Measurements from ENCODE around the gene GOSR2. TPM values are rescaled to one million over a fixed set of nuclear protein-coding genes. Genes with fewer than 3 reads are reported as not detected.

The GOSR2 gene
- total and polyA plus RNA-seq, 2 donors (not counting 3 experiments of a cell fraction or from before 2014, with no cell fraction given): 48.6 to 54.7 TPM

DNA sequence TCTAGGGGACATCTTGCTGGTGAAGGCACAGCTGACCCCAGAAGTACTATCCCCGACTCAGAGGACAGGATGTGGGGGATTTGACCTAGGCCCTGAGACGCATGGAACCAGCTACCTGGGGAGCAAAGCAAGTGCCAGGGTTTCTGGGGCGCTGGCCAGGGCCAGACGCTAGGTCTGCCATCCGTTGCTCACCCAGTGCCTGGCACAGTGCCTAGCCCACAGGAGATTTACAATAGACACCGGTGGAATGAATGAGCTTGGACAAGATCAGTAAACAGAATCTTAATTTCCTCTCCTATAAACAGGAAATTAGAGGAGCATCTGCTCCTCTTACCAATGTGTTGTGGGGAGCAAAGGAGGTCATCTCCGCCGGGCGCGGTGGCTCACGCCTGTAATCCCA is 51.1 kb downstream of the GOSR2 start:
- Histone ChIP-seq H3K27ac (ENCODE audit: insufficient read depth, low read depth, low read length) (no peak overlapping the region), H3K4me3 (replicated peaks in 1 of 3; ENCODE audit: insufficient read depth in 1 of 3, low read depth in 1 of 3, low read length in 3 of 3) (no peak overlapping the region), H3K9ac (replicated peaks; ENCODE audit: extremely low read depth, insufficient read depth, low read length) (no peak overlapping the region), H3K4me2 (ENCODE audit: insufficient read depth, low read length) (no peak overlapping the region), H2AFZ (ENCODE audit: low read depth, low read length) (no peak overlapping the region), H3K36me3 (ENCODE audit: control insufficient read depth in 2 of 2, extremely low read depth in 1 of 2, insufficient read depth in 2 of 2, low read length in 2 of 2) (no peaks in the 10 kb centered on the region), H3K27me3 (ENCODE audit: control insufficient read depth in 2 of 2, insufficient read depth in 2 of 2, low read length in 2 of 2) (peaks cover 26% of the 10 kb centered on the region in 2 experiments), H3K79me2 (ENCODE audit: control insufficient read depth, insufficient read depth, low read length) (no peaks in the 10 kb centered on the region), H4K20me1 (replicated peaks; ENCODE audit: control insufficient read depth, extremely low read depth, insufficient read depth, low read length) (no peaks in the 10 kb centered on the region), H3K9me3 (replicated peaks; ENCODE audit: control insufficient read depth, insufficient read depth, low read length) (no peaks in the 10 kb centered on the region), H3K9me1 (replicated peaks; ENCODE audit: control insufficient read depth, extremely low read depth, insufficient read depth, low read length) (no peaks in the 10 kb centered on the region), H3K4me1 (ENCODE audit: control insufficient read depth, extremely low read depth, insufficient read depth, low read length) (peaks cover 9% of the 10 kb centered on the region)
- no peak for FAIRE-seq
- intact Hi-C loops (cut with micrococcal nuclease): no loop called here
- BruUV-seq (replicated peaks): no TSS peak
- dilution Hi-C loops (cut with MboI; ENCODE audit: extremely low pct_ligation_motif_present, low sequenced_read_pairs): no loop called here
- DNase-seq (ENCODE audit: low read depth, low spot score): no peak
- POLR2A ChIA-PET: interaction anchor here (0.9 kb wide), 1 partner anchor 22 kb away, joined by 3 read pairs; no protein-coding TSS in a partner anchor
- CTCF ChIA-PET: interaction anchor here (1.1 kb wide), 1 partner anchor 25 kb away, joined by 3 read pairs; no protein-coding TSS in a partner anchor
- TF ChIP-seq JUN (IDR thresholded peaks at IDR 0.05; ENCODE audit: borderline replicate concordance, insufficient read depth, insufficient read length, low read depth) (no peak), POLR2A (IDR thresholded peaks at IDR 0.05; ENCODE audit: low read depth, low read length) (no peak), POLR2AphosphoS5 (IDR thresholded peaks at IDR 0.05; ENCODE audit: insufficient read depth, low read depth, low read length) (no peak), GATA2 (IDR thresholded peaks at IDR 0.05; ENCODE audit: insufficient read depth, insufficient read length, low read depth, low read length) (no peak), MYC (IDR thresholded peaks at IDR 0.05; ENCODE audit: low read depth, low read length) (no peak), EZH2 (IDR thresholded peaks at IDR 0.05; ENCODE audit: borderline replicate concordance, low read depth, low read length, severe bottlenecking) (no peak), FOS (IDR thresholded peaks at IDR 0.05; ENCODE audit: borderline replicate concordance, insufficient read depth, low read length) (no peak)
- TF ChIP-seq, protein P1, sequence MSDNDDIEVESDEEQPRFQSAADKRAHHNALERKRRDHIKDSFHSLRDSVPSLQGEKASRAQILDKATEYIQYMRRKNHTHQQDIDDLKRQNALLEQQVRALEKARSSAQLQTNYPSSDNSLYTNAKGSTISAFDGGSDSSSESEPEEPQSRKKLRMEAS (IDR thresholded peaks at IDR 0.05; ENCODE audit: insufficient read depth, insufficient read length): no peak
- TF ChIP-seq, protein P2, sequence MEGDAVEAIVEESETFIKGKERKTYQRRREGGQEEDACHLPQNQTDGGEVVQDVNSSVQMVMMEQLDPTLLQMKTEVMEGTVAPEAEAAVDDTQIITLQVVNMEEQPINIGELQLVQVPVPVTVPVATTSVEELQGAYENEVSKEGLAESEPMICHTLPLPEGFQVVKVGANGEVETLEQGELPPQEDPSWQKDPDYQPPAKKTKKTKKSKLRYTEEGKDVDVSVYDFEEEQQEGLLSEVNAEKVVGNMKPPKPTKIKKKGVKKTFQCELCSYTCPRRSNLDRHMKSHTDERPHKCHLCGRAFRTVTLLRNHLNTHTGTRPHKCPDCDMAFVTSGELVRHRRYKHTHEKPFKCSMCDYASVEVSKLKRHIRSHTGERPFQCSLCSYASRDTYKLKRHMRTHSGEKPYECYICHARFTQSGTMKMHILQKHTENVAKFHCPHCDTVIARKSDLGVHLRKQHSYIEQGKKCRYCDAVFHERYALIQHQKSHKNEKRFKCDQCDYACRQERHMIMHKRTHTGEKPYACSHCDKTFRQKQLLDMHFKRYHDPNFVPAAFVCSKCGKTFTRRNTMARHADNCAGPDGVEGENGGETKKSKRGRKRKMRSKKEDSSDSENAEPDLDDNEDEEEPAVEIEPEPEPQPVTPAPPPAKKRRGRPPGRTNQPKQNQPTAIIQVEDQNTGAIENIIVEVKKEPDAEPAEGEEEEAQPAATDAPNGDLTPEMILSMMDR (IDR thresholded peaks at IDR 0.05; ENCODE audit: extremely low read depth in 1 of 2, insufficient read depth in 1 of 2, low read depth in 1 of 2, low read length in 2 of 2): no peak
